HG02798 (cell line): Measurements from ENCODE around the gene AACS.
"Not testable (repeated sequence)": the region's sequence is repeated elsewhere in the genome, so short reads cannot be mapped to it uniquely, and the experiment has no call there.

Experiments
- ATAC-seq: cut with Tn5 transposase; IDR thresholded peaks from one replicate; pipeline ENCODE4 v1.9.1; 2021; ENCODE audit warnings: mild to moderate bottlenecking; ENCODE audit not compliant: unreplicated experiment, poor library complexity

The AACS gene

DNA sequence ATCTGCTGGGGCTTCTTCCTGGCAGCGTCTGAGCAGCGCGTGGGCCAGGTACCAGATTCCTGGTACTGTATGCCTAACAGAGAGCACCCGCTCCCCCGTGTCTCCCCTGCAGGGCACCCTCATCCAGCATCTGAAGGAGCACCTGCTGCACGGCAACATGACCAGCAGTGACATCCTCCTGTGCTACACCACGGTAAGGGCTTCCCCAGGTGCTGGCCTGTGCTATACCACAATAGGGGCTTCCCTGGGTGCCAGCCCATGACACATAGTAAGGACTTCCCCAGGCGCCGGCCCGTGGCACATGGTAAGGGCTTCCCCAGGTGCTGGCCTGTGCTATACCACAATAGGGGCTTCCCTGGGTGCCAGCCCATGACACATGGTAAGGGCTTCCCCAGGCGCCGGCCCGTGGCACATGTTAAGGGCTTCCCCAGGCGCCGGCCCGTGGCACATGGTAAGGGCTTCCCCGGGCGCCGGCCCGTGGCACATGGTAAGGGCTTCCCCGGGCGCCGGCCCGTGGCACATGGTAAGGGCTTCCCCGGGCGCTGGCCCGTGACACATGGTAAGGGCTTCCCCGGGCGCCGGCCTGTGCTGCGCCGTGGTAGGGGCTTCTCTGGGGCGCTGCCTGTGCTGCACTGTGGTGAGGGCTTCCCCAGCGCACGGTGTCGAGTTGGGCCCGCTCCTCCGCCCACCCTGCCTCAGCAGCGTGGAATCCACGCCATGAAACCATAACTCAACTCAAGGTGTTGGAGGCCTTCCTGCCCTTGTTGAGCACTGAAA, 49.3 kb downstream of the AACS start:
- ATAC-seq = no peak

- ATAC-seq = no peak
Observed at GRCh38 chr12:125120566-125120965, 55.3 kb downstream of the AACS start.

- no peak for ATAC-seq
Observed at GRCh38 chr12:125121106-125121505, 55.9 kb downstream of the AACS start.

DNA sequence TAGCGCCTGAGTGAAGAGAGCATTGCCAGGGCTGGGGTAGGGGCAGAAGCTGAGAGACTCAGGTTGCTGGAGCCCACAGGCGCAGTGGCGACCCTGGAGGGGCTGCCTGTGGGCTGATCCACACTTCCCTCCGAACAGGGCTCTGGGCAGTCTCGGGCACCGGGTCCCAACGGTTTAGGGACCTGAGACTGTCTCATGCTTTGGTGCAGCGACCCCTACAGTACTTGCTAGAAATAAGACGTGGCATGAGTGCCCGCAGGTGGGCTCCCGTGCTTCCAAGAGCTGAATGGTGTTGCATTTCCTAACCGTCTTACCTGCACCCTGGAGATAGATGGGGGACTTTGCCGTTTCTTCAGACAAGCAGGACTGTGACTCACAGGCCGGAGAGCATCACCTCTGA, 57.4 kb downstream of the AACS start:
- ATAC-seq = no peak

- ATAC-seq = no peak
Observed at GRCh38 chr12:125124320-125124966, 59.2 kb downstream of the AACS start.

DNA sequence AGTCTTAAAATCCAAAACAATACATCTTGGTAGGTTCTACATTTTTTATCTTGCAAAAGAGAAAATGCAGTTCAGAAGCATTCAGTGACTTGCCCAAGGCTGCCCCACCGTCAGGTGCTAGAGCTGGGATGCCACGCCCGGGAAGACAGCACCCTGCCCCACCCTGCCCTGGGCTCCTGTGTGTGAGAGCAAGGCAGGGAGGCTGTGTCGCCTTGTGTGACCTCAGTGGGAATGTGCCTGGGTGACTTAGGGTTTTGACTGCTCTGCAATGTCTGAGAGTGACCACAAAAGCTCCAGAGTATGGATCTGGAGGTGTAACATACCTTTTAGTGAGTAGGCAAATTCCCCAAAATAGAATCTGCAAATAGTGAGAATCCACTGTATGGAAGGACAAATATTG, 60.0 kb downstream of the AACS start:
- no peak for ATAC-seq

GRCh38 chr12:125128439-125129178, 63.4 kb downstream of the AACS start:
- no peak for ATAC-seq

DNA sequence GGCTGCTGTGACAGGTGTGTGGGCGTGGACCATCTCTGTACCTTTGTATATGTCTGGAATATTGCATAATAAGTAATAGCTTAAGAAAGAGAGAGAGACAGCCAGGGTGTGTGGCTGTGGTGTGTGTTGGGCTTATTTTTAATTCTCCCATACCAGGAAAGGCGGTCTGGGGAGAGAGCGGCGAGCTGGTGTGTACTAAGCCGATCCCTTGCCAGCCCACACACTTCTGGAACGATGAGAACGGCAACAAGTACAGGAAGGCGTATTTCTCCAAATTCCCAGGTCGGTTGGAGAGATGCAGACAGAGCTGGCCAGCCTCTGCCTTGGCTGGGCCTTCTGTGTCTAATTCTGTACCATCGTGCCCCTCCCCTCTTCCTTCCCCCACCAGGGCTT, 63.9 kb downstream of the AACS start:
- ATAC-seq = no peak

DNA sequence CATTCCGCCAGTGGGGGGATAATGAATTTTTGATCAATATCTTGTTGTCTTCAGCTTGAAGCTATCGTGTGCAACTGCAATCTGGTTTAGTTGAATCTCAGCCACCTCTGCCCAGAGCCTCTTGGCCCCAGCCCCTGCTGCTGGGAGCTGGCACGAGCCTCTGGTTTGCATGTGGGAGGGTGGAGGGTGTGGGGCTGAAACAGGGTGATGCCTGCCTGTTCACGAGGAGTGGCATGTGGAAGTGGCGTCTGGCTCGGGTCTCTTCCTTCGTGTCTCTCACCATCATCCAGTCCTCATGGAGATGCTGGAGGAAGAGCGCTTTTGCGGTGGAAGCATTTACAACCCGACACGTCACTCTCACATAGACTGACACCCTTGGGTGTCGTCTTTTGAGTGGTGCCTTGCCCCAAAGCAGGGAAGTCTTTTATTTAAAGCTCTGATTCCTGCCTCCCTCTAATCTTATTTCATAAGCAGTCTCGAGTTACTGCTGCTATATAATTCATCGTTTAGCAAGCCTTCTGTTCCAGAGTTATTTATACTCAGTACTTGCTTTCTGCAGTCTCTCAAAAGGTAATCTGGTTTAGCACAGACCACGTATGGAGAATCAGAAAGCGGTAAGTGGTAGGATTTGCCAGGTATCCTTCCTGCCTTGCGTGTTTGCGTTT, 64.5 kb downstream of the AACS start:
- no peak for ATAC-seq

- ATAC-seq = no peak
Observed at GRCh38 chr12:125131958-125132357, 66.7 kb downstream of the AACS start.

GRCh38 chr12:125132698-125133400, 67.6 kb downstream of the AACS start:
- ATAC-seq = no peak

- ATAC-seq = no peak
Observed at GRCh38 chr12:125133616-125134015, 68.4 kb downstream of the AACS start.

- ATAC-seq = no peak
Observed at GRCh38 chr12:125134576-125134975, 69.3 kb downstream of the AACS start.

DNA sequence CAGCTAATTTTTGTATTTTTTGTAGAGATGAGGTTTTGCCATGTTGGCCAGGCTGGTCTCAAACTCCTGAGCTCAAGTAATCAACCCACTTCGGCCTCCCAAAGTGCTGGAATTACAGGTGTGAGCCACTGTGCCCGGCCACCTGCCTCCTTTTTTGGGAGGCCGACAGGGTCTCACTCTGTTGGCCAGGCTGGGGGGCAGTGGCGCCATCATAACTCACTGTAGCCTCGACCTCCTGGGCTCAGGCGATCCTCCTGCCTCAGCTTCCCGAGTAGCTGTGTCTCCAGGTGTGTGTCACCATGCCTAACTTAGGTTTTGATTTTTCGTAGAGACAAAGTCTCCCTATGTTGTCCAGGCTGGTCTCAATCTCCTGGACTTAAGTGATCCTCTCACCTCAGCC, 70.7 kb downstream of the AACS start:
- no peak for ATAC-seq

DNA sequence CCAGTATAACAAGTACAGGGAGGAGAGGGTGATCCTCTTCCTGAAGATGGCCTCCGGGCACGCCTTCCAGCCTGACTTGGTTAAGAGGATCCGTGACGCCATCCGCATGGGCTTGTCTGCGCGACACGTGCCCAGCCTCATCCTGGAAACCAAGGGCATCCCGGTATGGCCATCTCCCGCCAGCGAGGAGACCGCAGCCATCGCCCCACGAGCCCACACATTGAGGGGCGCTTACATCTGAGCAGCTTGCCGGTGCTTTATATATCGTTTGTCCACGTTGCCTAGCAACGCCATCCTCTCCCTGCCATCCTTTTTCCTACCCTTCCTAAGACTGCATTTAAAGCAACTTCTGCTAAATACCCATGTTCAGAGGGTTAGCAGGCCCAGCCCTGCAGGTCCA, 71.5 kb downstream of the AACS start:
- no peak for ATAC-seq

DNA sequence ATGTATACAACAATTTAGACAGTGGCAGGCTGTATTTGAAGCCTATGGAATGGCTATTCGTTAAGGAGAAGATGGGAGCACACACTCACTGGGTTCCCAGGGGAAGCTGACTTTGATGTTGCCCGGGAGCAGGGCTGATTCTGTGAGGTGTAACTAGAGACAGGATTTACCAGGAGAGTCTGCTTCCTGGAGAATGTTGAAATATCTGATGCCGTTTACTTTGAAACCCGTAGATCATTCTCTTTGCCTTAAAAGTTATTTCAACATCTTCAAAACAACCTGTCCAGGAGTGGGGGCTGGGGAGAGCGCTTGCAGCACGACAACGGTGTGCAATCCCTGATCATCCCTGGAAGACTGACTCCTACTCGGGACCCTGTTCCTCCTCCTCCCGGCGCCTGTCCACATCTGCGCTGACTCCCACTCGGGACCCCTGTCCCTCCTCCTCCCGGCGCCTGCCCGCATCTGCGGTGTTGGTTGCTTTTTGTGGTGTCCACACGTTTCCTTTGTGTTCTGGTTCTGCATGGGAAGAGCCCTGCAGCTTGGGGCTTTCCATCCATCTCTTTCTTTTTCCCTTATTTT, 72.6 kb downstream of the AACS start:
- ATAC-seq = no peak

DNA sequence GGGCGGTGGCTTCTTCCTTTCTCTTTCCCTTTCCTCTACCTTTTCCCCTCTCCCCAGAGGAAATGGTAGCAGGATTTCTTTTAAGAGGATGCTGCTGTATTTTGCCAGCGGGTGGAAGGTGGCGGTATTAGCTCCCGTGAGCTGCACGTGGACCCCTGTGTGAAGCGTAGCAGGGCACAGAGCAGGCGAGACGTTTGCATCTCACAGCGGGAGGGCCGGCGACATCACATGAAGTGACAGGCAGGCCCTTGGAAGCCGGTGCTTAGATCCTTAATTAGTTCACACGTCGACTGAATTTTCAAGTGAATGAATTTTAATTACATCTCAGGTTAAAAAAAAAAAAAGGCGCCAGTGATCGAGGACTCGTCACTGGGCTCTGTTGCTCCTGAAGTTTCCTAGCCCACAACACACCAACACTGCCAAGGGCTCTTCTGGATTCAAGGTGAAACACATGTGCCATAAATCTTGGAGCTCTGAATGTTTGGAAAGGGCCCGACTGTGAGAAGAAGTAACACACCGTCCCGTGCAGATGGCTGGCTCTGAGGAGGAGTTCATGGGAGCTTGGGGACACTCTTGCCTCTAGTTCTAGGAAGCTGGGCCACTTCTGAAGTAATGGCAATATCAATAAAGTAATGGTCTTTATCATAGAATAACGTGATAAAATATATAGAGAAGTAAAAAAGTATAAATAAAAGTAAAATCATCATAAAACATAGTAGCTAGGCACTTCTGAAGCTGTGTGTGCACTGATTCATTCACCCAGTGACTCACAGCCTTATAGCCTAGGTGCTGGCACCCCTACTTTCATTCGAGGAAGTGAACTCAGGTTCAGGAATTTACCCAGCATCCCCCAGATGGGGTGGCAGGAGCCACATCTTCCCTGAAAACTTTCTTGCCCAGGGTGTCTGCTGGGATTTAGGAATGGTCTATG, 75.3 kb downstream of the AACS start:
- no peak for ATAC-seq

DNA sequence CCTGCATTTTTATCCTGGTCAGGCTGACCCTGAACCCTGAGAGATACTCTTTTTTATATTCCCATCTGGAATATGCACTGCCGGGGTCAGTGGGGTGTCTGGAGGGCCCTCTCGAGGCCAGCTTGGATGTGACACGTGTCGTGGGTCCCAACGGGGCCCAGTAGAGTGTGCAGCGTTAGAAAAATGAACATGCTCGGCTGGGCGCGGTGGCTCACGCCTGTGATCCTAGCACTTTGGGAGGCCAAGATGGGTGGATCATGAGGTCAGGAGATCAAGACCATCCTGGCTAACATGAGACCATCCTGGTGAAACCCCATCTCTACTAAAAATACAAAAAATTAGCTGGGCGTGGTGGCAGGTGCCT, 76.0 kb downstream of the AACS start:
- ATAC-seq = not testable (repeated sequence)

- no peak for ATAC-seq
Observed at GRCh38 chr12:125142601-125143000, 77.4 kb downstream of the AACS start.
